Activated T-cell treated with anti-CD3 and anti-CD28 coated beads, Interleukin-2, amount 50 U/mL, for 72 hours (primary cell): ENCODE results near the gene DGKZ. TPM values are rescaled to one million over a fixed set of nuclear protein-coding genes. Genes with fewer than 3 reads are reported as not detected.
A peak's percentile ranks its signal among the peaks of the same experiment; 100 is the strongest.

Experiments used
- ATAC-seq, 2 donors: fragments of 150-1000 bp; cut with Tn5 transposase; replicated peaks in 1 of 2; 2 replicates each; pipeline ENCODE4 v1.10.0; 2021; ENCODE audit warnings: moderate library complexity in 2 of 2, mild to moderate bottlenecking in 1 of 2
- DNase-seq, 2 donors: peaks; one replicate each; pipeline ENCODE4 v3.0.0; 2021 to 2022; ENCODE audit warnings: mixed read lengths in 1 of 2
- H3K27ac Mint-ChIP-seq: one replicate; pipeline ENCODE4 v1.8.0; 2022; ENCODE audit warnings: mild to moderate bottlenecking, moderate library complexity, mixed read lengths
- H3K27me3 Mint-ChIP-seq: one replicate; pipeline ENCODE4 v1.8.0; 2022; ENCODE audit warnings: low read depth, mixed read lengths
- H3K36me3 Mint-ChIP-seq, 2 donors: one replicate each; pipeline ENCODE4 v1.8.0; 2022; ENCODE audit warnings: mixed read lengths in 2 of 2, mild to moderate bottlenecking in 1 of 2; ENCODE audit not compliant: insufficient read depth in 2 of 2
- H3K4me1 Mint-ChIP-seq: one replicate; pipeline ENCODE4 v1.8.0; 2022; ENCODE audit warnings: low read depth, mixed read lengths
- H3K4me3 Mint-ChIP-seq, 2 donors: one replicate each; pipeline ENCODE4 v1.8.0; 2022; ENCODE audit warnings: mild to moderate bottlenecking in 2 of 2, mixed read lengths in 2 of 2, moderate library complexity in 2 of 2
- H3K9me3 Mint-ChIP-seq, 2 donors: one replicate each; pipeline ENCODE4 v1.8.0; 2022; ENCODE audit warnings: mixed read lengths in 2 of 2
- total RNA-seq, 2 donors: library from RNA; stranded (reverse); gene quantifications; one replicate each; pipeline ENCODE4 v1.2.3, GENCODE V29; 2022

The DGKZ gene
- total RNA-seq, 2 donors from 2014 or later, result 84.2 to 94.0 TPM

GRCh38 chr11:46386674-46387073 is 39.4 kb downstream of the DGKZ start:
- H3K27ac Mint-ChIP-seq, result no peak overlapping the region
- H3K9me3 Mint-ChIP-seq, result no peaks in the 10 kb centered on the region
- no peaks in the 10 kb centered on the region for H3K36me3 Mint-ChIP-seq
- peaks cover 72% of the 10 kb centered on the region for H3K27me3 Mint-ChIP-seq
- no peak overlapping the region for H3K4me3 Mint-ChIP-seq
- ATAC-seq (peak in 1 of 2 donors; percentile 14), DNase-seq (no peak)
- H3K4me1 Mint-ChIP-seq, result peaks cover 36% of the 10 kb centered on the region

DNA sequence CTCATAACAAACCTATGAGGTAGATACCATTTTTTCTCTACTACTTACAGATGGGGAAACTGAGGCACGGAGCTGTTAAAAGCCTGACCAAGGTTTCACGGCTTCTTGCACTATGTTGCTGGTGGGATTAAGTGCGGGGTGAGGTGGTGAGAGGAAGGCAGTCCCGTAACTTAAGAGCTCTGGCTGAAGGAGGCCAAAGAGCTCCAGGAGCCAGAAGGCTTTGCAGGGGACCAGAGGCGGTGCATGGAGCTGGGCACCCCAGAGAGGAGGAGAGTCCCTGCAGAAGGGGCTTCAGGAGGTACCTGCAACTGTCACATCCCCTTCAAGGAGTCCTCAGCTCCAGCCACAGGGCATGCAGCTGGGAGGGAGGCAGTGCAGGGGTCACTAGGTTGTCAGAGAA is 40.2 kb downstream of the DGKZ start:
- Mint-ChIP-seq H3K36me3 (no peaks in the 10 kb centered on the region), H3K27me3 (peaks cover 68% of the 10 kb centered on the region), H3K9me3 (no peaks in the 10 kb centered on the region), H3K4me3 (no peak overlapping the region), H3K27ac (no peak overlapping the region), H3K4me1 (peaks cover 31% of the 10 kb centered on the region)
- no peak for DNase-seq
- ATAC-seq, result no peak

DNA sequence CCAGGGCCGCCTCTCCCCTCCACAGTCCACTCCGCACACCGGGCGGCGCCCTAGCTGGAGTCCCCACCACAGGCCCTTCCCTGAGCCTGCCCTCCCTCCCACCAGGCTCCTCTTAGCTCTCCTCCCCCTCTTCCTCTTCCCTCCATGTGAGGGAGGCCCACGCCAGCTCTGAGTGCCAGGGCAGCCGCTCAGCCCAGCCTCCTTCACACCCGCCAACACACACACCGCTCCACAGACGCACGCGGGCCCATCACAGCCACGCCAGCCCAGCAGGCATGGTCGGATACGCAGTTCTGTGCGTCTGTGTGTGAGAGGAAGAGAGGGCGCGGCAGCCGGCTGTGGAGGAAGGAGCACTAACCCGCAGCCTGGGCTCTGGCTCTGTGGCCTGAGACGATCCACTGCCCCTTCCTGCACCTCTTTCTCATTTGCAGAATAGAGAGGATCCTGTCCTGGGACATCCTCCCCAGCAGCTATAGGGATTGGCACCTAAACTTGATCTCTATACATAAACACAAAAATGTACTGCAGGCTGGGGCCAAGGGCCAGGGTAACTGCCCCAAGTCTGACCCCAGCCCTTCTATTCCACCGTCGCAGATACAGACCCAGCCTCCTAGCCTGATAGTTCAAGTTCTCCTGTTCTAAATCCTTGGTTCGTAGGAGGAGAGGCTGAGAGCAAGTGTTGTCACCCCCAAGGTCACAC is 40.8 kb downstream of the DGKZ start:
- no peak for DNase-seq
- Mint-ChIP-seq H3K36me3 (no peaks in the 10 kb centered on the region), H3K4me1 (peaks cover 37% of the 10 kb centered on the region), H3K9me3 (no peaks in the 10 kb centered on the region), H3K27me3 (peaks cover 74% of the 10 kb centered on the region), H3K27ac (no peak overlapping the region), H3K4me3 (no peak overlapping the region)
- no peak for ATAC-seq

- ATAC-seq (peak; percentile 0 to 1), DNase-seq (no peak)
- H3K9me3 Mint-ChIP-seq, result no peaks in the 10 kb centered on the region
- peaks cover 75% of the 10 kb centered on the region for H3K27me3 Mint-ChIP-seq
- peaks cover 41% of the 10 kb centered on the region for H3K4me1 Mint-ChIP-seq
- peak overlapping the region; percentile 82 to 84 for H3K4me3 Mint-ChIP-seq
- H3K27ac Mint-ChIP-seq, result no peak overlapping the region
- no peaks in the 10 kb centered on the region for H3K36me3 Mint-ChIP-seq
These were observed 41.6 kb downstream of the DGKZ start for GRCh38 chr11:46388619-46389449.

DNA sequence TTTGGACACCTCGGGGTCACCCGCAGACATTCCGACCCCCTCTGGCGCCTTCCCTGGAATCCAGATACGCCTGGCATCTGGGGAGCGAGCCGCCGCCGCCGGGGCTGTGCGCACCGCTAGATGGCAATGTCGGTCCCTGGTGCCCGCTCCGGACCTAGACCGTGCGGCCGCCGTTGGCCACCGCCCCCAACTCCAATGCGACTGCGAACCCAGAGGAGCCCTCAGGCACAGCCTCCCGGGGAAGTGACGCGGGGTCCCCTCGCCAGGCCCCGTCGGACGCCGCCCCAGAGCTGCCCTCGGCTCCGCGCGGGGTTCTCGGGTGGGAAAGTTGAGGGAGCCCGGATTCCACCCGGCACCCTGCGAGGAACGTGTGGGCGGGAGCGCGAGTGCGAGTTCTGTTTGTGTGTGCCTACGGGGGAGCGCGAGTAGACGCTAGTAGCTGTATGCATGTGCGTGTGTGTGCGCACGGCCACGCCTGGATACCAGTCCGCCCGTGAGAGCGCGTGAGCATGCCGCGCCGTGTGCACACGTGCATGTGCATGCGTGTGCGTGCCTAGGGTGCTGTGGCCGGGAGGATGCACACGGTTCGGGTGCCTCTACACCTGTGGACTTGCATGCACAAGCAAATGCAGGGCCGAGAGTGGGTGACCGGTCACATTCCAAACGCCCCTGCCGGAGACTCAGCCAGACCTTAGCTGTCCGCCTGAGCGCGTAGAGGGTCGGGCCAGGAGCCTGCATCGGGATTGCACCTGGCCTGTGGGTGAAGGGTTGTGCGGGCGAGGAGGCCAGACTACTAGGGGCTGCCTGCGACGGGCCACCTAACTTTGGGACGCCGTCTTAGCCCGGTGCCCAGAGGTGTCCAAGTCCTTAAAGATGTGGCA is 42.4 kb downstream of the DGKZ start:
- H3K9me3 Mint-ChIP-seq, result no peaks in the 10 kb centered on the region
- peak; percentile 49 to 61 for ATAC-seq
- H3K4me1 Mint-ChIP-seq, result peaks cover 41% of the 10 kb centered on the region
- H3K27ac Mint-ChIP-seq, result no peak overlapping the region
- peak; percentile 73 to 75 for DNase-seq
- H3K27me3 Mint-ChIP-seq, result peaks cover 78% of the 10 kb centered on the region
- peak overlapping the region; percentile 82 to 84 for H3K4me3 Mint-ChIP-seq
- no peaks in the 10 kb centered on the region for H3K36me3 Mint-ChIP-seq

DNA sequence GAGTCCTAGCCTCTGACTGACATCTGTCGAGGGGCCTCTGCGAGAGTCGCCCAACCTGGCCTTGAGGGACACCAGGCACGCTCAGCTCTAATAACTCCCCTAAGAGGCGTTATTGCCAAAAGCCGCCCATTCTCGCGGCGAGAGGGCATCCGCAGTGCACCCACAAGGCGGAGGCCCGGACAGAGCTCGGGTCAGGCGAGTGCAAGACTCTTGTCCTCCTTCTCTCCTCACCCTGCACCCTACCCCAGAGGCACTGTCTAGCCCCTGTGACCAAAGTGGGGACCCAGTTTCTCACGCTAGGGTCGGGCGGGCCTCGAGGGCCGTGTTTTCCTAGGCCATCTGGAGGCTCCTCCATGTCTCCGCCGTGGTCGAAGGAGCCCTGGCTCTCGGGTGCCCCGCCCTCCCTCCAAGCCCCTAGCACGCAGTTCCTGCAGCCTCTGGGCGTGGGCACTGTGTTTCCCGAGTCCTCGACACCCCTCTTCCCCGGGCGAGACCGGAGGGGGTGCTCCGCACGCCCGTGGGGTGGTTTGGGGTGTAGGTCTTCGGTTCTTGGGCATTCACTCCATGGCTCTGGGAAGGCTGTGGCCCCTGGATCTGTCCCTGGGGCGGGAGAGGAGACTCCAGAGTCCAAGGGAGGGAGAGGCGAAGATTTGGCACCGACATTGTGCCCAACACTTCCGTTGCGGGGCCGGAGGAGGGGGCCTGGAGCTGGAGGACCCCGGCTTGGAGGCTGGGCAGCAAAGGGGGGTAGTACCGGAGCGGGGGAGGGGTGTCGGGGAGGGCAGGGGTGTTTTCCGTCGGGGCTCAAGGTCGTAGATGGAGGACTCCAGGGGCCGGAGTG is 43.3 kb downstream of the DGKZ start:
- H3K4me1 Mint-ChIP-seq, result peaks cover 41% of the 10 kb centered on the region
- no peaks in the 10 kb centered on the region for H3K9me3 Mint-ChIP-seq
- no peak overlapping the region for H3K27ac Mint-ChIP-seq
- DNase-seq, result no peak
- no peaks in the 10 kb centered on the region for H3K36me3 Mint-ChIP-seq
- peaks cover 71% of the 10 kb centered on the region for H3K27me3 Mint-ChIP-seq
- no peak for ATAC-seq
- peak overlapping the region; percentile 82 to 84 for H3K4me3 Mint-ChIP-seq

GRCh38 chr11:46391186-46391577 is 43.9 kb downstream of the DGKZ start:
- no peak for ATAC-seq
- Mint-ChIP-seq H3K36me3 (no peaks in the 10 kb centered on the region), H3K9me3 (no peaks in the 10 kb centered on the region), H3K27ac (no peak overlapping the region), H3K27me3 (peaks cover 66% of the 10 kb centered on the region), H3K4me3 (no peak overlapping the region), H3K4me1 (peaks cover 40% of the 10 kb centered on the region)
- no peak for DNase-seq

- Mint-ChIP-seq H3K27ac (no peak within 1 kb of the TSS), H3K27me3 (peaks cover 59% of the 10 kb centered on the region), H3K4me3 (peak within 1 kb of the TSS; percentile 85 to 92), H3K36me3 (peaks cover 0 to 1% of the 10 kb centered on the region in 2 donors), H3K9me3 (no peaks in the 10 kb centered on the region), H3K4me1 (peaks cover 34% of the 10 kb centered on the region)
- DNase-seq (peak; percentile 50 to 51), ATAC-seq (peak; percentile 21 to 26)
These were observed 44.5 kb downstream of the DGKZ start, which contains the start of gene CHRM4 for GRCh38 chr11:46391578-46392420. CHRM4 (minus strand) TSS chr11:46391776; CDS start chr11:46386557, 5,219 bp downstream.

DNA sequence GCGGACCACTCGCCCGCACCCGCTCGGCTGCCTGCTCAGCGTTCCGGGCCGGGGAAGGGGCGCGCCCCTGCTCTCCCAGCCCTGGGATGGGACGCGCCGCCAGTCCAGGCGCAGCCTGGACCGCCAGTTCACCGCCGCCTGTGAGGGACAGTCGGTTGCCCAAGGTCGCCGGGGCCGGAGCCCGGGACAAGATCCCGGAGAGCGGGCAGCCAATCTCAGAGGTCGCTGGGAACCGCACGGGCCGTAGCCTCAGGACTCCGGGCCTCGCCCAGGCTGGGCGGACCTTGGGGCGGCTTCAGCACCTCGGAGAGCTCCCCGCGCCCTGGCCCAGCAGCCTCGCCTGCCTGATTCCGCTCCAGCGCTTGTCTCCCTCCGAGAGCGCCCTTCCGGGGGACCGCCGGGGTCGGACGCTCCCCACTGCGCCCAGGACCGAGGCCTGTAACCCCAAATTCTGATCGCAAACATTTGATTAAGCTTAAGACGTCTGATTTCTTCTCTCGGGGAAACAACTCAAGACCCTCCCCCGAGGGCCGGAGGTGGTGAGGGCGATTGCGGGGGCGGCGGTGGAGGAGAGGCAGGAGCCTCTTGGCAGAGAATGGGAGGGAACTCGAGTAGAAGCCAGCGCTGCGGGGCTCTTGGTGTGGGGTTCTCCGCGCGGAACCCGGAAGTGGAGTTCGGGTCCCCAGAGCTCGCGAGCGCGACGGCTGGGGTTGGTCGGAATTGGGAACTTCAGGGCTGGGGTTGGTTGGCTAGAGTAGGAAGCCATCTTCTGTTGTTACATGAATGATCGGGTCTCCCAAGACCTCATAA is 45.4 kb downstream of the DGKZ start:
- peak overlapping the region; percentile 85 to 92 for H3K4me3 Mint-ChIP-seq
- DNase-seq, result peak; percentile 86 to 88

DNA sequence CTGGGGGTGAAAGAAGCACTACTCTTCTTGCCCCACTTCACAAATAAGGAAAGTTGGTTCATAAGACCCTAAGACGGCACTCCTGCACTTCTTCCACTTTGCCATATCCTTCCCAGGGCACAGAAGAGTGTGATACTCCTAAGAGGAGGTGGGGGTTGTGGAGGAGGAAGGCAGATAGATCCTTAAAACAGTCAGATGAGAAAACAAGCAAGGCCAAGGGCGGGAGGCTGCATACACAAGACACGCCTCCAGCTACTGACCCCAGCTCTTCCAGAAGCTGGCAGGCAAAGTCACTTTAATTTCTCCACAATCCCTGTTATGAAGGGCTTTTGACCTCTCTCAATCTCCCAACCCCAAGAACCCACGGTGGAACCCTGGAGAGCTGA is 46.0 kb downstream of the DGKZ start:
- no peaks in the 10 kb centered on the region for H3K9me3 Mint-ChIP-seq

More for the DNA sequence above, 45.4 kb downstream of the DGKZ start:
- H3K27me3 Mint-ChIP-seq, result peaks cover 51% of the 10 kb centered on the region
- H3K4me1 Mint-ChIP-seq, result peaks cover 32% of the 10 kb centered on the region
- H3K9me3 Mint-ChIP-seq, result no peaks in the 10 kb centered on the region
- H3K36me3 Mint-ChIP-seq, result peaks cover 0 to 1% of the 10 kb centered on the region in 2 donors
- no peak overlapping the region for H3K27ac Mint-ChIP-seq
- ATAC-seq, result peak; percentile 76 to 81

GRCh38 chr11:46393759-46394158 is 46.5 kb downstream of the DGKZ start:
- peak overlapping the region; percentile 85 to 92 for H3K4me3 Mint-ChIP-seq
- H3K27ac Mint-ChIP-seq, result no peak overlapping the region
- H3K27me3 Mint-ChIP-seq, result peaks cover 40% of the 10 kb centered on the region
- peaks cover 24% of the 10 kb centered on the region for H3K4me1 Mint-ChIP-seq
- H3K9me3 Mint-ChIP-seq, result no peaks in the 10 kb centered on the region
- H3K36me3 Mint-ChIP-seq, result peaks cover 0 to 1% of the 10 kb centered on the region in 2 donors
- ATAC-seq (no peak), DNase-seq (no peak)

More for the DNA sequence above, 46.0 kb downstream of the DGKZ start:
- no peak for DNase-seq
- Mint-ChIP-seq H3K27ac (no peak overlapping the region), H3K27me3 (peaks cover 45% of the 10 kb centered on the region), H3K4me1 (peaks cover 28% of the 10 kb centered on the region), H3K4me3 (peak overlapping the region; percentile 85 to 92), H3K36me3 (peaks cover 0 to 1% of the 10 kb centered on the region in 2 donors)
- ATAC-seq, result no peak
